NCI-H1105 (cell line): ENCODE measurements around the gene FLOT1.
"Not testable (repeated sequence)": the region's sequence is repeated elsewhere in the genome, so short reads cannot be mapped to it uniquely, and the experiment has no call there.

Experiments used
- DNase-seq: peaks from one replicate; lab custom pipeline; 2025; lab: John Stamatoyannopoulos, UW

Gene FLOT1

DNA sequence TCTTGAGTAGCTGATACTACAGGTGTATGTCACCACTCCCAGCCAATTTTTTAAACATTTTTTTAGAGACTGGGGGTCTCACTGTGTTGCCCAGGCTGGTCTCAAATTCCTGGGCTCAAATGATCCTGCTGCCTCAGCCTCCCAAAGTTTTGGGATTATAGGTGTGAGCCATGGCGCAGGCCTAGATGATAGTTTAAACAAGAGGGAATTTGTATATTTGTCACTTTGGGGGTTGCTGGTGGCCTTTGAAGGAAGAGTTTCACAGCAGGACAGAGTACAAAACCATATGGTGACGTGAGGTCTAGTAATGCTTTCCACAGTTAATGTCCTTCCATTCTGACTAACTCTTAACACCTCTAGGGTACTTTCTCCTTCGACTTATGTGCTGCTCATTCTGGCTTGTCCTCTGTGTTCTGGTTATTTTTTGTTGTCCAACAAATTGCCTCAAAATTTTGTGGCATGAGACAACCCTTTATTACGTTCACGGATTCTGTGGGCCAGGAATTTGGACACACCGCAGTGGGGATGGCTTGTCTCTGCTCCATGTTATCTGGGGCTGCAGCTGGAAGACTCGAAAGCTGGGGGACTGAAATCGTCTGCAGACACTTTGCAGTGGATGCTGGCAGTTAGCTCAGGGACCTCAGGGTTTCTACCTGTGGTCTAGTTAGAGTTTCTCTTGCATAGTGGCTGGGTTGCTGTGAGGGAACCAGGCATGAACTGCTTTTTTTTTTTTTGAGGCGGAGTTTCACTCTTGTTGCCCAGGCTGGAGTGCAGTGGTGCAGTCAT lies 24.9 kb upstream of the FLOT1 start:
- DNase-seq, result no peak

DNA sequence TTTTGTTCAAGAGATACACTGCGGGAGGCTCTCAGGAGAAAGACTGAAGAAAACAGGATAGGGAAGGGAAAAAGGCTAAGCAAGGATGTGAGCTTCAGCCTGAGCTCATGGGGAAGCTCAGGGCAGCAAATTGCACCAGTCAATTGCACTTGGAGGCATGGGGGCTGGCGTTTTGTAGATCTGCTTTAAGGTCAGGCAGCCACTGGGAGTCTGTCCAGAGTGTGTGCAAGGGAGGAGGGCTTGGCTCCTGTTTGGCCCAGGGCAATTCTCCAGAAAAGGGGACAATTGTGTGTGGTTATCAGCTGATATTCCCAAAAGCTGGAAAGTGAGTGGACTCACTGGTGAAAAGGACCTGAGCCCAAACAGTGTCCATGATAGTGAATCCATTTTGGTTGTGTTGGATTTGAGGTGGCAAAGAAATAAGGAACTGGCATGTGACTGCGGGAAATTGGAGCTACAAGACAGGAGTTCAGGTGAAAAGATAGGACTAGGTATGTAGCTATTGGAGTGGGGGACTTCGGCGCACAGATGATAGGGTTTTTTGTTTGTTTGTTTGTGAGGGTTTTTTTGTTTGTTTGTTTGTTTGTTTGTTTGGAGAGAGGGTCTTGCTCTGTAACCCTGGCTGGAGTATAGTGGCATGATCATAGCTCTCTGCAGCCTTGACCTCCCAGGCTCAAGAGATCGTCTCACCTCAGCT lies 24.1 kb upstream of the FLOT1 start:
- no peak for DNase-seq

DNA sequence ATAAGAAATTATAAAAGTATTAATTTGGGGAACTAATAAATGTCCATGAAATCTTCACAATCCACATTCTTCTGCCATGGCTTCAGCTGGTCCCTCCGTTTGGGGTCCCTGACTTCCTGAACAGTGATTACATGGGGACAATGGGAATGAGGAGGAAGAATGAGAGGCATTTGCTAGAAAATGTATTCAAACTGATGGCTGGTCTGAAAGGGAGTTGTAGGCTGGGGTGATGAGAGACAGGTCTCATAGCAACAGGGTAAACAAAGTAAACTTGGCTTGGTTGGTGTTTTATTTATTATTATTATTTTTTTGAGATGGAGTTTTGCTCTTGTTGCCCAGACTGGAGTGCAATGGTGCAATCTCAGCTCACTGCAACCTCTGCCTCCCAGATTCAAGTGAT lies 23.0 kb upstream of the FLOT1 start:
- DNase-seq, result not testable (repeated sequence)

DNA sequence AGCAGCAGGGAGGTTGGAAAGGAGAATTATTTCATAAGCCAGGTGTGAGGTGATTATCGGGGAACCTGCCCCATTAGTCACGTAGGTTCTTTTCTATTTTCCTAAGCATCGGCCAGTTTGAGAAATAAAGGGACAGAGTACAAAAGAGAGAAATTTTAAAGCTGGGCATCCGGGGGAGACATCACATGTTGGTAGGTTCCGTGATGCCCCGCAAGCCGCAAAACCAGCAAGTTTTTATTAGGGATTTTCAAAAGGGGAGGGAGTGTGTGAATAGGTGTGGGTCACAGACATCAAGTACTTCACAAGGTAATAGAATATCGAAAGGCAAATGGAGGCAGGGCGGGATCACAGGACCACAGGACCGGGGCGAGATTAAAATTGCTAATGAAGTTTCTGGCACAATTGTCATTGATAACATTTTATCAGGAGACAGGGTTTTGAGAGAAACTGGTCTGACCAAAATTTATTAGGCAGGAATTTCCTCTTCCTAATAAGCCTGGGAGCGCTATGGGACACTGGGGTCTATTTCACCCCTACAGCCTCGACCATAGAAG lies 22.1 kb upstream of the FLOT1 start:
- DNase-seq, result not testable (repeated sequence)

DNA sequence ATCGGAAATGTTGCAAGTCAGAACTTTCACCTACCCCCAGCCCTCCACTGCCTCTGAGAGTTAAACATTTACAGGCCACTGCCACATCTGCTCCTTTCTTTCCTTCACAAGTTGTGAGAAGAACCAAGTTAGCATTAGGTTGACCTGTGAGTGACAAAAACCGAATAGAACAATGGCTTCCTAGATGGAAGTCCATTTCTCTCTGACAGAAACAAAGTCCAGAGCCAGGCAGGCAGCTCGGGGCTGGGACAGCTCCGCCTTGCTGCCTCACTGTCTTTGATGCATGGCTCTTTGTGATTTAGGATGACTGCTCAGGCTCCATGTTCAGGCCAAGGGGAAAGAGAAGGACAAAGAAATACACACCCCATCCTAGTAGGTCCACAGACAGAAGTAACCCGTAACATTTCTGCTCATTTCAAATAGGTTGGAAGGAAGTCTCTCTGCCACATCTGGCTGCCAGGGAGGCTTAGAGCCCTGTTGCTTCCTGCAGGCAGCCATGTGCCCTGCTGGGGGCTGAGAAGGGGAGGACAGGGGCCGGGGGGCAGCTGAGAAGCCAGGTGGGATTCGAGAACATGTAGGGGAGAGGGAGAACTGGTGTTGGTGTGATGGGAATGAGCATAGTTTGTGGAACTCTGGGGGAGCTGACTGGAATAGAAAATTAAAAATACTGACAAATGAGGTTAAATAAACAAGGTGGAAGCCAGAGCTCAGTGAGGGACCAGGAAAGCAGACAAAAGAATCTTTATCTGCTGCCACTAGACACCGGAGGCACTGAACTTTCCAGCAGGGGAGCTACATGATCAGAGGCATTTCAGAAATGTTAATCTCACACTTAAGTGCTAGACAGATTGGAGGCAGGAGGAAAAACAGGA lies 21.4 kb upstream of the FLOT1 start:
- DNase-seq, result no peak

DNA sequence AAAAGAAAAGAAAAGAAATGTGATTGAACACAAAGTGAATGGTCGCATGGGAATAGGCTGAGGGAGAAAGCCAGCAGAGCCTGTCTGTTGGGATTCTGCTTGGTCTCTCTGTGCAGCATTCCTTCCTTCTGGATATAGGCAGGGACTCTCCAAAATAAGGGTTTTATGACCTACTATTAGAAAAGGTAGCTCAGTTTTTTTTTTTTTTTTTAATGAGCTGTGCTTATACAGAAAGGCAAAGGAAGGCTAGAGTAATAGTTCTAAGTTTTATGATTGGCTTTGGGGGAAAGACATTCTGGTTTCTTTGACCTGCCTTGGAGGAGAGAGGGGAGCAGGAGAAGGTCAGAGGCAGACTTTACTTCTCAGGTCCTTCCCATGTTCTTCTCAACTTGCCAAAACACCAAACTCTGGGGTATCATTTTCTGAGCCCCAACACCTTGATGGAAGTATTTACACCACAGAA lies 20.7 kb upstream of the FLOT1 start:
- no peak for DNase-seq

DNA sequence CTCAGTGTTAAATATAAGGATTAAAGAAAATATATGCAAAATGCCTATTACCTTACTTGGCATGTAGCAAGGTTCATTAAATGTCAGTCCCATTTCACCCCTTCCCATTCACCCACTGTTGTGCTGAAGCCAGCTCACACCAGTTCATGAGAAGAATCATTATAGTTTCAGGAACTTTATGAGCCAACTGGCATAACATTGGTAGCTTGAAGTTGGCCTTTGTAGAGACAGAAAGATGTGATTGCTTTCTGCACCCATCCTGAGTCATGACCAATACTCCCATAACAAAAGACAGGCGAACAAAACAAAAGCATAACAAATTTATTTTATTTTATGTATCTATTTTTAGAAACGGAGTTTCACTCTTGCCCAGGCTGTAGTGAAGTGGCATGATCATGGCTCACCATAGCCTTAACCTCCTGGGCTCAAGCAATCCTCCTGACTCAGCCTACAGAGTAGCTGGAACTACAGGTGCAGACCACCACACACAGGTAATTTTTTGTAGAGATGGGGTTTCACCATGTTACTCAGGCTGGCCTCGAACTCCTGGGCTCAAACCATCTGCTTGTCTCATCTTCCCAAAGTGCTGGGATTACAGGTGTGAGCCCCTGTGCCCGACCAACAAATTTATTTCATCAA lies 19.4 kb upstream of the FLOT1 start:
- DNase-seq, result no peak

DNA sequence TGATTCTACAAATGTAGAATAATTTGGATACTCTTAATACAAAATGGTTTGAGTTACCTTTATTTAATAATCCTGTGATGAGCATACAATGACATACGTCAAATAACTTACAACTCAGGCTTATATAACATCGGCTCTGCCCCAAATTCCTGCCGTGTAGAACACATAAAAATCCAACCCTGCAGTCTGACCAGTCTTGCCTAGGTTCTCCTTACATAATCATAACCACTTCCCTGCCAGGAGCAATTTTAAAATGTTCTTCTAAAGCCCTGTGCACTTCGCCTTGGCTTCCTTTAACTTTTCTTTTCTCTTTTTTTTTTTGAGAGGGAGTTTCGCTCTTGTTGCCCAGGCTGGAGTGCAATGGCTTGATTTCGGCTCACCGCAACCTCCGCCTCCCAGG lies 18.1 kb upstream of the FLOT1 start:
- DNase-seq, result no peak

DNA sequence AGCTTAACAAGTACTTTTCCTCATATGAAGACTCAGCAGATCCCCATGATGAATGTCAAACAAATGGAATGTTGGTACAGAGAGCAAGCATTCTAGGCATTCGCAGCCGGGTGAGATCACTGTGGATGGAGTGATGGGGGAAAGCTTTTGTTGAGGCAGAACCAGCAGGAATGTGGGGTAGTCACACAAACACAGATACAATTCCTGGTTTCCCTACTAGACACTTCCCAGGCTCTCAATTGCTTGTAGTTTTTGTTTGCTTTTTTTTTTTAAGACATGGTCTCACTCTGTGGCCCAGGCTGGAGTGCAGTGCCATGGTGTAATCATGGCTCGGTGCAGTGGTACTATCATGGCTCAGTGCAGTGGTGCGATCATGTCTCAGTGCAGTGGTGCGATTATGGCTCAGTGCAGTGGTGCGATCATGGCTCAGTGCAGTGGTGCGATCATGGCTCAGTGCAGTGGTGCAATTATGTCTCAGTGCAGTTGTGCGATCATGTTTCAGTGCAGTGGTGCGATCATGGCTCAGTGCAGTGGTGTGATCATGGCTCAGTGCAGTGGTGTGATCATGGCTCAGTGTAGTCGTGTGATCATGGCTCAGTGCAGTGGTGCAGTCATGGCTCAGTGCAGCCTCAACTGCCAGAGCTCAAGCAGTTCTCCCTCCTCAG lies 17.2 kb upstream of the FLOT1 start:
- DNase-seq, result no peak

DNA sequence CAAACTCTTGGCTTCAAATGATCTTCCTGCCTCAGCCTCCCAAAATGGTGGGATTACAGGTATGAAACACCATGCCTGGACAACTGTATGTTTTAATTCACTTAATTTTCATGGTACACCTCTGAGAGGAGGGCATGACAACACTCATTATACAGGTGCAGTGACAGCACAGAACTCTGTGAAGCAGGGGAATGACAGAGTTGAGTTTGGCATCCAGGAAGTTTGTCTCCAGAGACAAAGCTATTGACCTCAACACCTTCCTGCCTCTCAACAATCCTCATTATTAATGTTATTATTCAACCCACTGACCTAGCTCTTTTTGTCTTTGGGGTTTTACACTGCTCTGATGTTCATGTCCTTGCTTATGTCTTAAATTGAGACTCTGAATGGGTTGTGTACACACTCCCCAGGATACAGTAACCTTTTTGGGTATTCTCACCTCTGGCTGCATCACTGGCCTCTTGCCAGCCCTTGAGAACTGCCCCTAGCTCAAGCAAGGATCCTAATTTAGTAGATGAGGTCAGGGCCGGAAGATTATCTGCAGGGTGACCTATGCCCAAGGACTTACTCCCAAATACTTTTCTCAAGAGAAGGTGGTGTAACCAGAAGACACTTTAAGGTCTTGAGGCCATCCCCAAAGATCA lies 14.9 kb upstream of the FLOT1 start:
- no peak for DNase-seq

DNA sequence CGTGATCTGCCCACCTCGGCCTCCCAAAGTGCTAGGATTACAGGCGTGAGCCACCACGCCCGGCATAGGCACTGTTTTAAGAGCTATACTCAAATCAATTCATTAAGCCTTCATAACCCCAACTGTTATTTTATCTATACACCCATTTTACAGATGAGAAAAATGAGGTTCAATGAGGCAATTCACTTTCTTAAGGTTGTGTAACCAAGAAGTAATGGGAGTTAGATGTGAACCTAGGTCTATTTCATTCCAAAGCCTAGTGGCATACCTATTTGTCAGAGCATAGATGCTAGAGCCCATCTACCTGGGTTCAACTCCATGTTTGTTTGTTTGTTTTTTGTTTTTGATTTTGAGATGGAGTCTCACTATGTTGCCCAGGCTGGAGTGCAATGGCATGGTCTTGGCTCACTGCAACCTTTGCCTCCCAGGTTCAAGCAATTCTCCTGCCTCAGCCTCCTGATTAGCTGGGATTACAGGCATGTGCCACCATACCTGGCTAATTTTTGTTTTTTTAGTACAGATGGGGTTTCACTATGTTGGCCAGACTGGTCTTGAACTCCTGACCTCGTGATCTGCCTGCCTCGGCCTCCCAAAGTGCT lies 14.0 kb upstream of the FLOT1 start:
- not testable (repeated sequence) for DNase-seq

DNA sequence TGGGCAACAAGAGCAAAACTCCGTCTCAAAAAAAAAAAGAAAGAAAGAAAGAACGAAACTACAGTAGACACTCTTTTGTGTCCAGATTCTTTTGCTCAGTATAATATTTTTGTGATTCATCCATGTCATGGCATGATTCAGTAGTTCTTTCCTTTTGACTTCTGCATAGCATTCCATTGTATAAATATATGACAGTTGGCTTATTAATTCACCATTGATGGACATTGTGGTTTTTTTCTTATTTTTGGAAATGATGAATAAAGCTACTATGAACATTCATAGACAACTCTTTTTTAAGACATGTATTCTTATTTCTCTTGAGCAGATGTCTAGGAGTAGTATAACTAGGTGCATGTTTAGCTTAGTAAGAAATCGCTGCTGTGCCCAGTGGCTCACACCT lies 12.1 kb upstream of the FLOT1 start:
- DNase-seq, result no peak

DNA sequence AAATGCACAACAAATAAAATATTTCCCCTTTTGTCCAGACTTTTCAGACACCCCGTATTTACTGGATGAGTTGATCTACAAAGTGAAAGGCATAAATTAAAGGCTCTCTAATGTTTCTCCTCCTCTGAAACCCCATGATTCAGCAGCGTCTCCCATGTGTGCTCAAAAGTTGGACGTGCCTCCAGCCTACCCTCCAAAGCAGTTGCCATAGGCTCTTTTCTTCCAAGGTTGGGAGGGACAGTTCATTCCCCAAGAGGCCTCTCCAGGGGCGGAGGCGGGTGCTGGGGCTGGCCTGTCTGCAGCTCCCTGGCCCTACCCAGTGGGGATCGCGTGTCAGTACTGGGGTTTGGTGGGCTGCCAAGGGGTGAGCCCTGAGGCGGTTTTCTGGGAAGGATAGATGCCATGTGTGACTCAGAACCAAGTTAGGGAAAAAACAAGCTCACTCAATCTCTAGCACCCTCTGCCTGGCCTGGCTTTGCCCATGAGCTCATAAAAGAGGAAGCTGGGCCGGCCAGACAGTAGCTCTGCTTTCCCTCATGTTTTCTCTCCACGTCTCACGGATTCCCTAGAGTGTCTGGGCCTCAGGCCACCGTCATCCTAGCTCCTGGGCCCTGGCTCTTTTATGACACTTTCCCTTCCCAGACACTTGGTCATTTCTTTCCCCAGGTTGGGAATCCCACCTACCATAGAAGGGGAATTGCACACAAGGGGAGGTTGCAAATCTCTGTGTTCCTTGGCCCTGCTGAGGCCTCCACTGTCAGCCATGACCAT lies 9.9 kb upstream of the FLOT1 start:
- no peak for DNase-seq

DNA sequence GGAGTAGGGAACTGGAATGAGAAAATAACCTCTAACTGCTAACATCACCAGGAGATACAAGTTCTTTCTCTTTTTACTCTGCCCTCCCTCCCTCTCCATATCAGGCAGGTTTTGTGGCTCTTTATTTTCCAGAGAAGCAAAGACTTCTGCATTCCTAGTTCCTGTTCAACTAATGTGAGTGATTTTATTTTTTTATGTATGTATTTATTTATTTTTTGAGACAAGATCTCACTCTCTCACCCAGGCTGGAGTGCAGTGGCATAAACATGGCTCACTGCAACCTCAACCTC lies 7.8 kb upstream of the FLOT1 start:
- no peak for DNase-seq

DNA sequence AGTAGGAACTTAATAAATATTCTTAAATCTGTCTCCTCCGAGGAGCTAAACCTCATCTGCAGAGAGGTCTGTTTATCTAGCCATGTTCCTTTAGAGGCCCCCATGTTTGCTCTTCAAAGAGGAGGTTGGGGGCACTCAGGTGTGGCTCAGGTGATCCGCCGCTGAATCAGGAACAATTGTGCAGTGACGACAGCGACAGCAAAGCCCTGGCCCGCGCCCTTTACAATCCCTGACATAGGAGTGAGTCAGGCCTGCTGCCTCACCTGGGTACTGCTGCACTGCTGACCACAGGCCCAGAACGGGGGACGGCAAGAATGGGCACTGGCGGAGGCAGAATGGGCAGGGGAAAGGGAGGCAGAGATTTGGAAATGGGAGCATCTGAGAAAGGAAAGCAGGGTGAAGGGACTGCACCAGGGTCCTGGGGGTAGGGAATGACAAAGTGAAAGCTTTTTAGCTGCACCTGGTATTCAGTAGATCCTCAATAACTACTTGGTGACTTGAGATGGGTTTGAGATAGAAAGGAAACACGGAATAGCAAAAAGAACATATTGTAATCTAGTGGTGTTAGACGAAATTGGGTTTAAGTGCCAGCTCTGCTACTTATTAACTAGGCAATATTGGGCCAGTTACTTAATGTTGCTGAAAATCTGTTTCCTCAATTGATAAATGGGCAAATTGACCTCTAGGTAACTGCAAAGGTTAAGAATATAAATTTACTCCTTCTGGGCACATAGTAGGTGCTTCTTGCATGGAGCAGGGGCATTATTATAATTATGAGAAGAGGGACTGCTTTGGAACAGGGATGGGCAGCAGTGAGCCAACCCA lies 7.3 kb upstream of the FLOT1 start:
- no peak for DNase-seq

DNA sequence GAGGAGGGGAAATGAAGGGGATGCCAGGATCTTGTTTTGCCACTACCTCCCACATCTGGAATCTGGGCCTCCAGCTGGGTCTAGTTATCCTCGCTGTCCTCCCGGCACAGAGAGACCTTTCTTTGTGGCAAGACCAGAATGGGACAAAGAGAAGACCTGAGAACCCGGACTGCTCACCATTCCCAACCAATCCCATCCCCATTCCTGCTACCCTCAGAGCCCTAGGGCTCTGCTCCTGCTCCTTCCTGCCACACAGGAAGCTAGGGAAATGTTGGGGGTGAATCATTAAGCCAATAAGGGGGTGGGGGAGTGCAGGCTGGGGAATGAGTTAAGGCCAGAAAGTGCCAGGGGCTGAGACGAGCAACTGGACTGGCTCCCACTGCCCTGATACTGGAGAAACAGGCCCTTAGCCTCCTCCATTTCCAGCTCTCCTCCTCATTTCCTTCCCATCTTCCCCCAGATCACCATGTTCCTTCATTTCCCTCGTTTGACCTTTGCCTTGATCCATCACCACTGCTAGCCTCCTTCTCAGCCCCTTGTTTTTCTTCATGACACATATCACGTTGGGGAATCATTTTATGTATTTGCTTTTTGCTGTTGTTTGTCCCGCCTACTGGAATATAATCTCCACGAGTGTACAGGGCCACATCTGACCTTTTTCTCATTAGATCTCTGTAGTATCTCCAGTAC lies 6.5 kb upstream of the FLOT1 start:
- DNase-seq, result no peak

DNA sequence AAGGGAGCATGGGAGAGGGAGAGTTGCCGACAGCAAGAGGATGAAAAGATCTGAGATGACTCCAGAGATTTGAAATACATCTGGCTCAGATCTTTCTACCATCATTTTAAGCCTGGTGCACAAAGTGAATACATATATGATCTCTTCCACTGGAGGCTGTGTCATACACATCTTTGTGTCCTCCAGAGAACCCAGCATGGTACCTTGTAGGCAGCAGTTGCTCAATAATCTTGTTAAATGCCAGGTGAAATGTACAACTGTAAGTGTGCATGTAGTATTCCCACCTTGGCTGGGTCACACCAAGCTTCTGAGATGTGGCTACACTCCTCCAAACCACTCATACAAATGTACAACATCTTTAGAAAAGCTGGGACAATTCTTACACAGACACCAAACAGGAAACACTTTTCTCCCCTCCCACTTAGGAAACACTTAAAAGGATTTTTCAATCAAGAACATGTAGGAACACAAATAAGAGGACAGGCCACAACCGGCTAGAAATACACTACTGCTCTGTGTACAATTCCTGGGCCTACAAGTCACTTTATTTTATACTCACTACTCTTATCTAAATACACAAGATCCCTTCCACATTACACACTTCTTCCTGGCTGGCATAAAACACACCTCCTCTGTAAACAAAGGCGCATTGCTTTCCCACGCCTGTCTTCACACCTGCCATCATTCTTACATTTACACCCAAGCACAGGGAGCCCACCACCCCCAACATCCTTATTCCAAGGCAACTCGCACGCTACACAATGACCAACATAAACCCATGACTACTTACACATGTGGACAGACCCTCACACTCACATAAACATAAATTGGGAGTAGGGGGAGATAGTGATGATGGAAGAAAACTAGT lies 5.6 kb upstream of the FLOT1 start:
- DNase-seq, result no peak
